GM12878 (cell line): ENCODE results near the gene PSMD13. TPM values are rescaled to one million over a fixed set of nuclear protein-coding genes. Genes with fewer than 3 reads are reported as not detected.

Experiments used
- BCL11A ChIP-seq: IDR thresholded peaks from 2 replicates; pipeline ENCODE4 v1.6.1; 2011; ENCODE audit warnings: low read depth, low read length
- IKZF1 ChIP-seq: fragments of 450-650 bp; conservative IDR thresholded peaks from 2 replicates; pipeline ENCODE4 v1.6.1; 2017; ENCODE audit warnings: antibody characterized with exemption, mild to moderate bottlenecking
- IKZF2 ChIP-seq, 2 experiments: fragments of 450-650 bp; IDR thresholded peaks; 2 replicates each; pipeline ENCODE4 v1.6.1; 2017; ENCODE audit warnings: mild to moderate bottlenecking in 2 of 2, moderate library complexity in 2 of 2
- MTA3 ChIP-seq: IDR thresholded peaks from 2 replicates; pipeline ENCODE4 v1.6.1; 2012; ENCODE audit warnings: low read length, inconsistent platforms, borderline replicate concordance
- NRF1 ChIP-seq: conservative IDR thresholded peaks from 2 replicates; pipeline ENCODE4 v1.6.1; 2011; ENCODE audit warnings: mild to moderate bottlenecking, low read depth, low read length, improper control_type of control experiment
- RUNX3 ChIP-seq: IDR thresholded peaks from 2 replicates; pipeline ENCODE4 v1.6.1; 2012; ENCODE audit warnings: low read length, inconsistent platforms
- TAF1 ChIP-seq: IDR thresholded peaks from 2 replicates; pipeline ENCODE4 v1.6.1; 2011; ENCODE audit warnings: mild to moderate bottlenecking, low read depth, low read length, borderline replicate concordance
- TCF12 ChIP-seq: IDR thresholded peaks from 2 replicates; pipeline ENCODE4 v1.6.1; 2011; ENCODE audit warnings: low read depth, mild to moderate bottlenecking, low read length
- ZBED1 ChIP-seq: IDR thresholded peaks from 2 replicates; pipeline ENCODE4 v1.6.1; 2016; ENCODE audit warnings: borderline replicate concordance
- polyA plus RNA-seq, 11 experiments: library from polyadenylated mRNA; depleted of rRNA in 4 of 11; unstranded in 6 of 11; stranded (reverse) in 5 of 11; fragments of >200 nt; fragmentation: Nextera tagmentation in 4 of 11; fragmentation: Illumina TruSeq in 1 of 11; extraction: Ambion mirVana in 4 of 11; extraction: Trizol in 1 of 11; gene quantifications; 1 replicate in 1 of 11; 2 replicates in 10 of 11; pipeline versions ENCODE4 v1.2.1 to v1.2.3, GENCODE V29; 2011 to 2016; ENCODE audit warnings: inconsistent platforms in 2 of 11, missing spikeins in 2 of 11, low read depth in 1 of 11
- total RNA-seq, 4 experiments: library from RNA; depleted of rRNA in 3 of 4; stranded (reverse); fragments of >200 nt in 3 of 4; fragmentation: Illumina TruSeq in 1 of 4; extraction: Trizol in 1 of 4; gene quantifications; 2 replicates each; pipeline versions ENCODE4 v1.2.1 to v1.2.3, GENCODE V29; 2013 to 2021
- TF ChIP-seq, protein P1 (sequence below): IDR thresholded peaks from 2 replicates; pipeline ENCODE4 v1.6.1; 2011; ENCODE audit warnings: low read depth, low read length, improper control_type of control experiment, borderline replicate concordance
- TF ChIP-seq, protein P2 (sequence below): IDR thresholded peaks from 2 replicates; pipeline ENCODE4 v1.6.1; 2012; ENCODE audit warnings: low read depth, low read length, improper control_type of control experiment
- TF ChIP-seq, protein P3 (sequence below): fragments of 450-650 bp; formaldehyde crosslinking; IDR thresholded peaks from 2 replicates; pipeline ENCODE4 v1.4.0; 2022; ENCODE audit warnings: mild to moderate bottlenecking, moderate library complexity
- TF ChIP-seq, protein P4 (sequence below): IDR thresholded peaks from 2 replicates; pipeline ENCODE4 v1.6.1; 2012; ENCODE audit warnings: improper control_type of control experiment, low read depth, low read length; ENCODE audit not compliant: insufficient replicate concordance
- TF ChIP-seq, protein P5 (sequence below): IDR thresholded peaks from 2 replicates; pipeline ENCODE4 v1.6.1; 2012; ENCODE audit warnings: low read length, inconsistent platforms
- TF ChIP-seq, protein P6 (sequence below): fragments of 450-650 bp; IDR thresholded peaks from 2 replicates; pipeline ENCODE4 v1.6.1; 2014; ENCODE audit warnings: mild to moderate bottlenecking

PSMD13 gene
- total and polyA plus RNA-seq, 10 of the 15 experiments (the other 5 are each of a cell fraction or from before 2014, with no cell fraction given): 141 to 303 (median 177) TPM

DNA sequence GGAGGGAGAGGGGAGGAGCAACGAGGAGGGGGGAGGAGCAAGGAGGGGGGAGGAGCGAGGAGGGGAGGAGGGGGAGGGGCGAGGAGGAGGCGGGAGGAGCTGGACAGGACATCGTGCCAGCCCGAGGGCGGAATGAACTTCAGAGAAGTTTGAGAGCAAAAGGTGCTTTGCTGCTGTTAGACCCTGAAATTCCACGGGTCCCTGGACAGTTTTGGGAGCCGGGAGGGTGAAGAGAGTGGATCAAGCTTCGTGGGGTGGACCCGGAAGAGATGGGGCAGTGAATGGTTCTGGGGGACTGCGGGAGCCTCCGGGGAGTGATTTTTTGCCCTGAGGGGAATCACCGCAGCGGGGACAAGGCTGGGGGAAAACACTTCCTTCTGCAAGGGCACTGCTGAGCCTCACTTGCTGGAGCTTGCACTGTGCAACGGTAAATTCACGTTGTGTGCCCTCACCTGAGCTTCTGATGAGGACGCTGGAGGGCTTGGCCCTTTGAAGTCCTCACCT, 30.8 kb downstream of the PSMD13 start (continued):
- no peak for TF ChIP-seq TAF1
- TF ChIP-seq, protein P1, sequence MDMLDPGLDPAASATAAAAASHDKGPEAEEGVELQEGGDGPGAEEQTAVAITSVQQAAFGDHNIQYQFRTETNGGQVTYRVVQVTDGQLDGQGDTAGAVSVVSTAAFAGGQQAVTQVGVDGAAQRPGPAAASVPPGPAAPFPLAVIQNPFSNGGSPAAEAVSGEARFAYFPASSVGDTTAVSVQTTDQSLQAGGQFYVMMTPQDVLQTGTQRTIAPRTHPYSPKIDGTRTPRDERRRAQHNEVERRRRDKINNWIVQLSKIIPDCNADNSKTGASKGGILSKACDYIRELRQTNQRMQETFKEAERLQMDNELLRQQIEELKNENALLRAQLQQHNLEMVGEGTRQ: no peak
- TF ChIP-seq MTA3: no peak
- peak; percentile 57 for TF ChIP-seq IKZF1
- no peak for TF ChIP-seq BCL11A
- TF ChIP-seq NRF1: no peak
- TF ChIP-seq, protein P2, sequence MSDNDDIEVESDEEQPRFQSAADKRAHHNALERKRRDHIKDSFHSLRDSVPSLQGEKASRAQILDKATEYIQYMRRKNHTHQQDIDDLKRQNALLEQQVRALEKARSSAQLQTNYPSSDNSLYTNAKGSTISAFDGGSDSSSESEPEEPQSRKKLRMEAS: peak; percentile 58; the same call in 1 of the 2 replicates
- TF ChIP-seq, protein P3, sequence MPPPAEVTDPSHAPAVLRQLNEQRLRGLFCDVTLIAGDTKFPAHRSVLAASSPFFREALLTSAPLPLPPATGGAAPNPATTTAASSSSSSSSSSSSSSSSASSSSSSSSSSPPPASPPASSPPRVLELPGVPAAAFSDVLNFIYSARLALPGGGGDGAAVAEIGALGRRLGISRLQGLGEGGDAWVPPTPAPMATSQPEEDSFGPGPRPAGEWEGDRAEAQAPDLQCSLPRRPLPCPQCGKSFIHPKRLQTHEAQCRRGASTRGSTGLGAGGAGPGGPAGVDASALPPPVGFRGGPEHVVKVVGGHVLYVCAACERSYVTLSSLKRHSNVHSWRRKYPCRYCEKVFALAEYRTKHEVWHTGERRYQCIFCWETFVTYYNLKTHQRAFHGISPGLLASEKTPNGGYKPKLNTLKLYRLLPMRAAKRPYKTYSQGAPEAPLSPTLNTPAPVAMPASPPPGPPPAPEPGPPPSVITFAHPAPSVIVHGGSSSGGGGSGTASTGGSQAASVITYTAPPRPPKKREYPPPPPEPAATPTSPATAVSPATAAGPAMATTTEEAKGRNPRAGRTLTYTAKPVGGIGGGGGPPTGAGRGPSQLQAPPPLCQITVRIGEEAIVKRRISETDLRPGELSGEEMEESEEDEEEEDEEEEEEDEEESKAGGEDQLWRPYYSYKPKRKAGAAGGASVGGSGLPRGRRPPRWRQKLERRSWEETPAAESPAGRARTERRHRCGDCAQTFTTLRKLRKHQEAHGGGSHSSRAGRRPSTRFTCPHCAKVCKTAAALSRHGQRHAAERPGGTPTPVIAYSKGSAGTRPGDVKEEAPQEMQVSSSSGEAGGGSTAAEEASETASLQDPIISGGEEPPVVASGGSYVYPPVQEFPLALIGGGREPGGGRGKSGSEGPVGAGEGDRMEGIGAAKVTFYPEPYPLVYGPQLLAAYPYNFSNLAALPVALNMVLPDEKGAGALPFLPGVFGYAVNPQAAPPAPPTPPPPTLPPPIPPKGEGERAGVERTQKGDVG (CRISPR knock-in tag): no peak
- TF ChIP-seq, protein P4, sequence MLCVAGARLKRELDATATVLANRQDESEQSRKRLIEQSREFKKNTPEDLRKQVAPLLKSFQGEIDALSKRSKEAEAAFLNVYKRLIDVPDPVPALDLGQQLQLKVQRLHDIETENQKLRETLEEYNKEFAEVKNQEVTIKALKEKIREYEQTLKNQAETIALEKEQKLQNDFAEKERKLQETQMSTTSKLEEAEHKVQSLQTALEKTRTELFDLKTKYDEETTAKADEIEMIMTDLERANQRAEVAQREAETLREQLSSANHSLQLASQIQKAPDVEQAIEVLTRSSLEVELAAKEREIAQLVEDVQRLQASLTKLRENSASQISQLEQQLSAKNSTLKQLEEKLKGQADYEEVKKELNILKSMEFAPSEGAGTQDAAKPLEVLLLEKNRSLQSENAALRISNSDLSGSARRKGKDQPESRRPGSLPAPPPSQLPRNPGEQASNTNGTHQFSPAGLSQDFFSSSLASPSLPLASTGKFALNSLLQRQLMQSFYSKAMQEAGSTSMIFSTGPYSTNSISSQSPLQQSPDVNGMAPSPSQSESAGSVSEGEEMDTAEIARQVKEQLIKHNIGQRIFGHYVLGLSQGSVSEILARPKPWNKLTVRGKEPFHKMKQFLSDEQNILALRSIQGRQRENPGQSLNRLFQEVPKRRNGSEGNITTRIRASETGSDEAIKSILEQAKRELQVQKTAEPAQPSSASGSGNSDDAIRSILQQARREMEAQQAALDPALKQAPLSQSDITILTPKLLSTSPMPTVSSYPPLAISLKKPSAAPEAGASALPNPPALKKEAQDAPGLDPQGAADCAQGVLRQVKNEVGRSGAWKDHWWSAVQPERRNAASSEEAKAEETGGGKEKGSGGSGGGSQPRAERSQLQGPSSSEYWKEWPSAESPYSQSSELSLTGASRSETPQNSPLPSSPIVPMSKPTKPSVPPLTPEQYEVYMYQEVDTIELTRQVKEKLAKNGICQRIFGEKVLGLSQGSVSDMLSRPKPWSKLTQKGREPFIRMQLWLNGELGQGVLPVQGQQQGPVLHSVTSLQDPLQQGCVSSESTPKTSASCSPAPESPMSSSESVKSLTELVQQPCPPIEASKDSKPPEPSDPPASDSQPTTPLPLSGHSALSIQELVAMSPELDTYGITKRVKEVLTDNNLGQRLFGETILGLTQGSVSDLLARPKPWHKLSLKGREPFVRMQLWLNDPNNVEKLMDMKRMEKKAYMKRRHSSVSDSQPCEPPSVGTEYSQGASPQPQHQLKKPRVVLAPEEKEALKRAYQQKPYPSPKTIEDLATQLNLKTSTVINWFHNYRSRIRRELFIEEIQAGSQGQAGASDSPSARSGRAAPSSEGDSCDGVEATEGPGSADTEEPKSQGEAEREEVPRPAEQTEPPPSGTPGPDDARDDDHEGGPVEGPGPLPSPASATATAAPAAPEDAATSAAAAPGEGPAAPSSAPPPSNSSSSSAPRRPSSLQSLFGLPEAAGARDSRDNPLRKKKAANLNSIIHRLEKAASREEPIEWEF: no peak
- TF ChIP-seq RUNX3: 0 out of 2 replicates have a peak, but pooled peaks have one; percentile 18
- no peak for TF ChIP-seq ZBED1
- TF ChIP-seq, protein P5, sequence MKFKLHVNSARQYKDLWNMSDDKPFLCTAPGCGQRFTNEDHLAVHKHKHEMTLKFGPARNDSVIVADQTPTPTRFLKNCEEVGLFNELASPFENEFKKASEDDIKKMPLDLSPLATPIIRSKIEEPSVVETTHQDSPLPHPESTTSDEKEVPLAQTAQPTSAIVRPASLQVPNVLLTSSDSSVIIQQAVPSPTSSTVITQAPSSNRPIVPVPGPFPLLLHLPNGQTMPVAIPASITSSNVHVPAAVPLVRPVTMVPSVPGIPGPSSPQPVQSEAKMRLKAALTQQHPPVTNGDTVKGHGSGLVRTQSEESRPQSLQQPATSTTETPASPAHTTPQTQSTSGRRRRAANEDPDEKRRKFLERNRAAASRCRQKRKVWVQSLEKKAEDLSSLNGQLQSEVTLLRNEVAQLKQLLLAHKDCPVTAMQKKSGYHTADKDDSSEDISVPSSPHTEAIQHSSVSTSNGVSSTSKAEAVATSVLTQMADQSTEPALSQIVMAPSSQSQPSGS: no peak
- peak in 1 of 2 experiments; percentile 26; a peak in 2 of 4 replicates for TF ChIP-seq IKZF2 (IDR thresholded peaks at IDR 0.05)
- TF ChIP-seq, protein P6, sequence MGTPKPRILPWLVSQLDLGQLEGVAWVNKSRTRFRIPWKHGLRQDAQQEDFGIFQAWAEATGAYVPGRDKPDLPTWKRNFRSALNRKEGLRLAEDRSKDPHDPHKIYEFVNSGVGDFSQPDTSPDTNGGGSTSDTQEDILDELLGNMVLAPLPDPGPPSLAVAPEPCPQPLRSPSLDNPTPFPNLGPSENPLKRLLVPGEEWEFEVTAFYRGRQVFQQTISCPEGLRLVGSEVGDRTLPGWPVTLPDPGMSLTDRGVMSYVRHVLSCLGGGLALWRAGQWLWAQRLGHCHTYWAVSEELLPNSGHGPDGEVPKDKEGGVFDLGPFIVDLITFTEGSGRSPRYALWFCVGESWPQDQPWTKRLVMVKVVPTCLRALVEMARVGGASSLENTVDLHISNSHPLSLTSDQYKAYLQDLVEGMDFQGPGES: no peak
- TF ChIP-seq TCF12: no peak
